Sigmoid colon (tissue), 7 donors: ENCODE measurements around the gene GTF3C5. TPM values are rescaled to one million over a fixed set of nuclear protein-coding genes. Genes with fewer than 3 reads are reported as not detected.

Experiments
- DNase-seq: peaks from one replicate; pipeline ENCODE4 v3.0.0-alpha.2; 2019
- H3K27ac ChIP-seq, 4 donors: fragments of 200-600 bp; sonication (generic); one replicate each; pipeline ENCODE4 v1.5.1; 2016 to 2019; ENCODE audit warnings: mild to moderate bottlenecking in 1 of 4
- H3K27me3 ChIP-seq, 3 donors: fragments of 200-600 bp; sonication (generic); one replicate each; pipeline ENCODE4 v1.5.1; 2019; ENCODE audit warnings: mild to moderate bottlenecking in 1 of 3
- H3K36me3 ChIP-seq, 4 donors: fragments of 200-600 bp; sonication (generic); one replicate each; pipeline ENCODE4 v1.5.1; 2016 to 2019
- H3K4me1 ChIP-seq, 4 donors: fragments of 200-600 bp; sonication (generic); one replicate each; pipeline ENCODE4 v1.5.1; 2017 to 2019
- H3K4me3 ChIP-seq, 4 donors: fragments of 200-600 bp; sonication (generic); one replicate each; pipeline ENCODE4 v1.5.1; 2017 to 2019; ENCODE audit warnings: mild to moderate bottlenecking in 2 of 4, moderate library complexity in 1 of 4
- H3K9me3 ChIP-seq, 4 donors: fragments of 200-600 bp in 3 of 4; sonication (generic) in 3 of 4; one replicate each; pipeline versions ENCODE4 v1.5.1 to v1.6.1; 2013 to 2019
- CTCF ChIP-seq, 4 experiments: fragments of 450-650 bp in 3 of 4; fragments of 200-600 bp in 1 of 4; IDR thresholded peaks; one replicate each; pipeline ENCODE4 v1.5.1; 2016 to 2019; ENCODE audit warnings: antibody characterized with exemption in 4 of 4, mild to moderate bottlenecking in 3 of 4, moderate library complexity in 2 of 4
- EP300 ChIP-seq, 4 donors: sonication (generic); formaldehyde crosslinking; IDR thresholded peaks; one replicate each; pipeline ENCODE4 v1.6.1; 2017; ENCODE audit warnings: antibody characterized with exemption in 4 of 4
- POLR2A ChIP-seq, 2 donors: fragments of 450-650 bp; IDR thresholded peaks; one replicate each; pipeline ENCODE4 v1.6.1; 2016; ENCODE audit warnings: antibody characterized with exemption in 2 of 2, mild to moderate bottlenecking in 2 of 2, moderate library complexity in 2 of 2
- POLR2AphosphoS5 ChIP-seq, 4 donors: sonication (generic); formaldehyde crosslinking; IDR thresholded peaks; one replicate each; pipeline ENCODE4 v1.6.1; 2017; ENCODE audit warnings: antibody characterized with exemption in 4 of 4
- WGBS, 2 donors: extraction: QIAGEN DNeasy Blood & Tissue Kit; methylation state at CpG; one replicate each; pipeline ENCODE4 v1.1.7; 2013; 5-methylcytosine and 5-hydroxymethylcytosine counted together
- intact Hi-C: fragments of 100-400 bp; cut with DNase I; formaldehyde crosslinking; loops from one replicate; pipeline ENCODE4 v1.15.1; 2023
- polyA plus RNA-seq, 3 donors: library from polyadenylated mRNA; stranded (reverse); fragments of 200-250 nt; gene quantifications; one replicate each; pipeline ENCODE4 v1.2.3, GENCODE V29; 2013
- total RNA-seq, 4 donors: library from RNA; depleted of rRNA; stranded (reverse); fragments of >200 nt; gene quantifications; one replicate each; pipeline ENCODE4 v1.1.0, GENCODE V29; 2016
- donor health status: healthy with polysubstance abuse.
- donor health status: Bipolar disorder and iron deficiency.
- donor health status: healthy.

The GTF3C5 gene
- total and polyA plus RNA-seq, 7 donors: 25.8 to 52.7 (median 47.1) TPM

- Histone ChIP-seq H3K27ac (peak overlapping the region; percentile 87 to 91 (median 90)), H3K4me3 (peak overlapping the region; percentile 72 to 97 (median 88)), H3K4me1 (peaks cover 0 to 41% (median 33%) of the 10 kb centered on the region in 4 donors), H3K27me3 (no peaks in the 10 kb centered on the region), H3K9me3 (no peaks in the 10 kb centered on the region), H3K36me3 (peaks cover 0 to 6% (median 0%) of the 10 kb centered on the region in 4 donors)
- intact Hi-C loops: loop anchor here (2.0 to 10.0 kb wide), 3 partner anchors 88 to 305 kb away; partner anchors contain the start of genes SURF6 and TSC1
- WGBS, 2 donors: 0% methylated on average over 28 of the region's 28 CpGs
- TF ChIP-seq POLR2AphosphoS5 (IDR thresholded peaks at IDR 0.05) (no peak), EP300 (IDR thresholded peaks at IDR 0.05) (no peak), POLR2A (IDR thresholded peaks at IDR 0.05) (no peak), CTCF (IDR thresholded peaks at IDR 0.05) (no peak)
- no peak for DNase-seq
These were observed 842 bp upstream of the GTF3C5 start for GRCh38 chr9:133029994-133030316.

GRCh38 chr9:133031130-133031422 lies 279 bp downstream of the GTF3C5 start:
- no peaks in the 10 kb centered on the region for H3K9me3 ChIP-seq
- peaks cover 0 to 6% (median 0%) of the 10 kb centered on the region in 4 donors for H3K36me3 ChIP-seq
- 1% methylated on average over 16 of the region's 16 CpGs for WGBS, 2 donors
- DNase-seq: no peak
- H3K27me3 ChIP-seq: no peaks in the 10 kb centered on the region
- intact Hi-C loops: loop anchor here (2.0 to 5.0 kb wide), 2 partner anchors 89 to 114 kb away; partner anchors contain the start of gene TSC1
- H3K4me1 ChIP-seq: peaks cover 0 to 41% (median 33%) of the 10 kb centered on the region in 4 donors
- TF ChIP-seq EP300 (IDR thresholded peaks at IDR 0.05) (no peak), POLR2AphosphoS5 (IDR thresholded peaks at IDR 0.05) (no peak), POLR2A (IDR thresholded peaks at IDR 0.05) (no peak), CTCF (IDR thresholded peaks at IDR 0.05) (no peak)
- H3K4me3 ChIP-seq: peak overlapping the region; percentile 72 to 97 (median 88)
- H3K27ac ChIP-seq: peak overlapping the region; percentile 87 to 91 (median 90)

- Histone ChIP-seq H3K9me3 (no peaks in the 10 kb centered on the region), H3K27ac (peak overlapping the region in 3 of 4 donors; percentile 87 to 91 (median 89)), H3K27me3 (no peaks in the 10 kb centered on the region), H3K36me3 (peaks cover 0 to 6% (median 0%) of the 10 kb centered on the region in 4 donors), H3K4me1 (peaks cover 0 to 41% (median 33%) of the 10 kb centered on the region in 4 donors), H3K4me3 (peak overlapping the region; percentile 72 to 97 (median 88))
- WGBS, 2 donors: 67 to 70% methylated on average over 10 of the region's 10 CpGs
- TF ChIP-seq POLR2A (IDR thresholded peaks at IDR 0.05) (no peak), POLR2AphosphoS5 (IDR thresholded peaks at IDR 0.05) (no peak), CTCF (IDR thresholded peaks at IDR 0.05) (no peak), EP300 (IDR thresholded peaks at IDR 0.05) (no peak)
- peak; percentile 22 for DNase-seq
- intact Hi-C loops: loop anchor here (2.0 to 5.0 kb wide), 2 partner anchors 89 to 113 kb away; partner anchors contain the start of gene TSC1
These were observed 707 bp downstream of the GTF3C5 start for GRCh38 chr9:133031496-133031911.

- Histone ChIP-seq H3K4me3 (peak overlapping the region in 1 of 4 donors; percentile 72), H3K4me1 (peaks cover 0 to 41% (median 33%) of the 10 kb centered on the region in 4 donors), H3K27me3 (no peaks in the 10 kb centered on the region), H3K27ac (no peak overlapping the region), H3K9me3 (no peaks in the 10 kb centered on the region), H3K36me3 (peaks cover 0 to 6% (median 0%) of the 10 kb centered on the region in 4 donors)
- 88 to 95% methylated on average over 10 of the region's 10 CpGs for WGBS, 2 donors
- TF ChIP-seq CTCF (IDR thresholded peaks at IDR 0.05) (no peak), POLR2A (IDR thresholded peaks at IDR 0.05) (no peak), POLR2AphosphoS5 (IDR thresholded peaks at IDR 0.05) (no peak), EP300 (IDR thresholded peaks at IDR 0.05) (no peak)
- peak; percentile 18 for DNase-seq
- intact Hi-C loops: loop anchor here (5.0 kb wide), 1 partner anchor 90 kb away; the partner anchor contains the start of gene TSC1
These were observed 1.4 kb downstream of the GTF3C5 start for GRCh38 chr9:133032171-133032570.

GRCh38 chr9:133035669-133036068 lies 4.9 kb downstream of the GTF3C5 start:
- no peak for DNase-seq
- intact Hi-C loops: no loop called here
- 87 to 90% methylated on average over 6 of the region's 6 CpGs for WGBS, 2 donors
- TF ChIP-seq EP300 (IDR thresholded peaks at IDR 0.05): no peak
- TF ChIP-seq CTCF (IDR thresholded peaks at IDR 0.05): no peak
- H3K27me3 ChIP-seq: no peaks in the 10 kb centered on the region
- peaks cover 0 to 29% (median 23%) of the 10 kb centered on the region in 4 donors for H3K4me1 ChIP-seq
- no peaks in the 10 kb centered on the region for H3K9me3 ChIP-seq
- H3K4me3 ChIP-seq: no peak overlapping the region
- H3K27ac ChIP-seq: no peak overlapping the region
- H3K36me3 ChIP-seq: peaks cover 0 to 6% (median 0%) of the 10 kb centered on the region in 4 donors
